SK-N-SH (cell line): Measurements from ENCODE around the gene CAPN10. TPM values are rescaled to one million over a fixed set of nuclear protein-coding genes. Genes with fewer than 3 reads are reported as not detected.

Source experiments
- CTCF ChIA-PET: fragments of 300-600, 350-600 bp; formaldehyde crosslinking; extraction: SDS; loops from one replicate; lab custom pipeline; 2021; lab: Yijun Ruan, JAX
- POLR2A ChIA-PET: fragments of 350-600 bp; sonication (Branson Sonifier 250); formaldehyde crosslinking; extraction: SDS; loops from one replicate; lab custom pipeline; 2020; ENCODE audit warnings: antibody characterized with exemption, inconsistent platforms; lab: Yijun Ruan, JAX
- DNase-seq: peaks from one replicate; pipeline ENCODE4 v3.0.0; 2012
- H2AFZ ChIP-seq: fragments of 200-600 bp; sonication (generic); 2 replicates; pipeline ENCODE4 v1.8.1; 2016; ENCODE audit warnings: antibody characterized with exemption, mild to moderate bottlenecking, low read depth
- H3F3A ChIP-seq: fragments of 200-600 bp; sonication (generic); replicated peaks from 2 replicates; pipeline ENCODE3; 2016; ENCODE audit warnings: antibody characterized with exemption, mild to moderate bottlenecking; ENCODE audit not compliant: insufficient read depth
- H3K27ac ChIP-seq, 2 experiments: fragments of 200-500 bp in 1 of 2; fragments of 200-600 bp in 1 of 2; sonication (Bioruptor generic) in 1 of 2; sonication (generic), shearing (Covaris generic) in 1 of 2; 2 replicates each; pipeline versions ENCODE4 v1.5.1 to v1.6.1; 2014 to 2016; ENCODE audit warnings: low read depth in 2 of 2, inconsistent platforms in 1 of 2, low read length in 1 of 2, mild to moderate bottlenecking in 1 of 2, mixed read lengths in 1 of 2
- H3K27me3 ChIP-seq: fragments of 200-600 bp; sonication (generic), shearing (Covaris generic); 2 replicates; pipeline ENCODE4 v1.6.1; 2016; ENCODE audit warnings: mixed run types; ENCODE audit not compliant: insufficient read depth
- H3K36me3 ChIP-seq, 2 experiments: fragments of 200-500 bp in 1 of 2; fragments of 200-600 bp in 1 of 2; sonication (Bioruptor generic) in 1 of 2; sonication (generic) in 1 of 2; replicated peaks in 1 of 2; 2 replicates each; pipeline versions ENCODE3 to v1.5.1; 2014 to 2016; ENCODE audit warnings: low read length in 1 of 2, mild to moderate bottlenecking in 1 of 2; ENCODE audit not compliant: insufficient read depth in 2 of 2, control insufficient read depth in 1 of 2
- H3K4me1 ChIP-seq, 2 experiments: fragments of 200-500 bp in 1 of 2; fragments of 200-600 bp in 1 of 2; sonication (Bioruptor generic) in 1 of 2; sonication (generic), shearing (Covaris generic) in 1 of 2; 2 replicates each; pipeline versions ENCODE4 v1.5.1 to v1.6.1; 2014 to 2016; ENCODE audit warnings: low read depth in 1 of 2, low read length in 1 of 2, mixed run types in 1 of 2; ENCODE audit not compliant: insufficient read depth in 2 of 2, control insufficient read depth in 1 of 2
- H3K4me2 ChIP-seq: fragments of 200-600 bp; sonication (generic), shearing (Covaris generic); 2 replicates; pipeline ENCODE4 v1.6.1; 2017; ENCODE audit warnings: mixed run types
- H3K4me3 ChIP-seq, 2 experiments: fragments of 200-500 bp in 1 of 2; fragments of 200-600 bp in 1 of 2; sonication (Bioruptor generic) in 1 of 2; sonication (generic), shearing (Covaris generic) in 1 of 2; 2 replicates each; pipeline versions ENCODE4 v1.5.1 to v1.8.1; 2014 to 2016; ENCODE audit warnings: low read depth in 2 of 2, inconsistent platforms in 1 of 2, low read length in 1 of 2, mild to moderate bottlenecking in 1 of 2, mixed read lengths in 1 of 2, moderate library complexity in 1 of 2
- H3K79me2 ChIP-seq: fragments of 200-600 bp; sonication (generic); 2 replicates; pipeline ENCODE4 v1.8.1; 2017; ENCODE audit warnings: mild to moderate bottlenecking; ENCODE audit not compliant: insufficient read depth
- H3K9ac ChIP-seq: fragments of 200-600 bp; sonication (generic); 2 replicates; pipeline ENCODE4 v1.6.1; 2017; ENCODE audit warnings: mixed run types
- H3K9me2 ChIP-seq: fragments of 200-600 bp; sonication (generic); 2 replicates; pipeline ENCODE4 v1.6.1; 2017; ENCODE audit warnings: mixed run types
- H3K9me3 ChIP-seq: fragments of 200-600 bp; sonication (generic); 2 replicates; pipeline ENCODE4 v1.6.1; 2017; ENCODE audit warnings: mixed run types, mild to moderate bottlenecking, moderate library complexity
- H4K20me1 ChIP-seq: fragments of 200-600 bp; sonication (generic); 2 replicates; pipeline ENCODE4 v1.6.1; 2017; ENCODE audit warnings: mild to moderate bottlenecking, mixed run types; ENCODE audit not compliant: insufficient read depth
- ELF1 ChIP-seq: IDR thresholded peaks from 2 replicates; pipeline ENCODE4 v1.4.0; 2012
- EP300 ChIP-seq, 2 experiments: IDR thresholded peaks; 2 replicates each; pipeline versions ENCODE4 v1.4.0 to v1.6.1; 2012; ENCODE audit warnings: borderline replicate concordance in 1 of 2, low read depth in 1 of 2, low read length in 1 of 2
- EZH2phosphoT487 ChIP-seq: fragments of 200-600 bp; sonication (generic); IDR thresholded peaks from 2 replicates; pipeline ENCODE4 v1.6.1; 2017; ENCODE audit warnings: low read depth, mixed run types, mild to moderate bottlenecking, antibody characterized with exemption, moderate library complexity, borderline replicate concordance
- FOSL2 ChIP-seq: IDR thresholded peaks from 2 replicates; pipeline ENCODE4 v1.4.0; 2012; ENCODE audit warnings: low read depth, mild to moderate bottlenecking, moderate library complexity, borderline replicate concordance
- GABPA ChIP-seq: IDR thresholded peaks from 2 replicates; pipeline ENCODE4 v1.4.0; 2012; ENCODE audit warnings: low read depth, mild to moderate bottlenecking
- GATA2 ChIP-seq: sonication (generic); formaldehyde crosslinking; IDR thresholded peaks from 2 replicates; pipeline ENCODE4 v1.5.0; 2020; ENCODE audit warnings: mild to moderate bottlenecking, missing genetic modification reagents
- JUND ChIP-seq: IDR thresholded peaks from 2 replicates; pipeline ENCODE4 v1.4.0; 2012
- MEF2A ChIP-seq: IDR thresholded peaks from 2 replicates; pipeline ENCODE4 v1.4.0; 2012; ENCODE audit warnings: low read depth, borderline replicate concordance
- NRF1 ChIP-seq: IDR thresholded peaks from 2 replicates; pipeline ENCODE4 v1.6.1; 2012; ENCODE audit warnings: low read depth, mild to moderate bottlenecking, low read length
- PBX3 ChIP-seq: IDR thresholded peaks from 2 replicates; pipeline ENCODE4; 2012
- RAD21 ChIP-seq: IDR thresholded peaks from 2 replicates; pipeline ENCODE4 v1.6.1; 2012; ENCODE audit warnings: mild to moderate bottlenecking, low read length
- RFX5 ChIP-seq: IDR thresholded peaks from 2 replicates; pipeline ENCODE4 v1.6.1; 2012; ENCODE audit warnings: mild to moderate bottlenecking, improper control_type of control experiment, low read length
- SMC3 ChIP-seq: IDR thresholded peaks from 2 replicates; pipeline ENCODE4 v1.6.1; 2012; ENCODE audit warnings: low read depth, low read length, improper control_type of control experiment
- TAF1 ChIP-seq: IDR thresholded peaks from 2 replicates; pipeline ENCODE4 v1.6.1; 2012; ENCODE audit warnings: low read depth, mild to moderate bottlenecking, low read length, moderate library complexity, borderline replicate concordance
- TCF12 ChIP-seq: IDR thresholded peaks from 2 replicates; pipeline ENCODE4 v1.4.0; 2012
- USF2 ChIP-seq: fragments of 150-350 bp; IDR thresholded peaks from 2 replicates; pipeline ENCODE4 v1.6.1; 2017; ENCODE audit warnings: antibody characterized with exemption, low read length, low read depth, borderline replicate concordance
- YY1 ChIP-seq: IDR thresholded peaks from 2 replicates; pipeline ENCODE4 v1.4.0; 2012; ENCODE audit warnings: low read depth, mild to moderate bottlenecking
- WGBS: methylation state at CpG from one replicate; pipeline ENCODE4 v1.1.6; 2017; ENCODE audit warnings: low lambda C conversion rate; 5-methylcytosine and 5-hydroxymethylcytosine counted together
- polyA plus RNA-seq, 3 experiments: library from polyadenylated mRNA; depleted of rRNA; stranded (reverse); fragments of >200 nt; gene quantifications; 2 replicates each; pipeline ENCODE4 v1.2.3, GENCODE V29; 2012

The CAPN10 gene
- polyA plus RNA-seq, 1 of the 3 experiments (the other 2 are of a cell fraction) = 24.0 TPM

- ChIA-PET CTCF (interaction anchor here (0.7 to 1.4 kb wide), 4 partner anchors 9 to 83 kb away, joined by 3 to 4 read pairs (median 3); no protein-coding TSS in a partner anchor), POLR2A (no interaction called here)
- no peaks in the 10 kb centered on the region for H3F3A ChIP-seq
- no peak for DNase-seq
- TF ChIP-seq RFX5 (no peak), RAD21 (no peak), NRF1 (no peak), TCF12 (no peak), FOSL2 (no peak), MEF2A (no peak), JUND (no peak), YY1 (no peak), SMC3 (no peak)
- peaks cover 0 to 30% of the 10 kb centered on the region in 2 experiments for H3K36me3 ChIP-seq
- no peak overlapping the region for H2AFZ ChIP-seq
- no peak overlapping the region for H3K27ac ChIP-seq
- H4K20me1 ChIP-seq = 0 out of 2 replicates have a peak, but pooled peaks cover 3% of the 10 kb centered on the region
- WGBS = 91% methylated on average over 10 of the region's 10 CpGs
- H3K27me3 ChIP-seq = no peaks in the 10 kb centered on the region
- H3K9me2 ChIP-seq = no peaks in the 10 kb centered on the region
- no peaks in the 10 kb centered on the region for H3K9me3 ChIP-seq
- peaks cover 0 to 3% of the 10 kb centered on the region in 2 experiments; a peak in 1 of 4 replicates for H3K4me1 ChIP-seq
- H3K79me2 ChIP-seq = peaks cover 17% of the 10 kb centered on the region; the same call in 1 of the 2 replicates
- no peak overlapping the region for H3K4me3 ChIP-seq
- H3K9ac ChIP-seq = no peak overlapping the region
- no peak overlapping the region for H3K4me2 ChIP-seq
Measured at GRCh38 chr2:240597054-240597418, 10.5 kb downstream of the CAPN10 start.

- DNase-seq = no peak
- H3K4me1 ChIP-seq = peaks cover 0 to 3% of the 10 kb centered on the region in 2 experiments; a peak in 1 of 4 replicates
- CTCF ChIA-PET = interaction anchor here (0.7 to 1.4 kb wide), 3 partner anchors 8 to 84 kb away, joined by 3 to 4 read pairs (median 3); no protein-coding TSS in a partner anchor
- H2AFZ ChIP-seq = no peak overlapping the region
- H3K79me2 ChIP-seq = peaks cover 11% of the 10 kb centered on the region; the same call in 1 of the 2 replicates
- WGBS = 60% methylated on average over 3 of the region's 22 CpGs
- H3K36me3 ChIP-seq = peaks cover 0 to 28% of the 10 kb centered on the region in 2 experiments
- no peak overlapping the region for H3K4me3 ChIP-seq
- H3K9me2 ChIP-seq = no peaks in the 10 kb centered on the region
- H3K4me2 ChIP-seq = no peak overlapping the region
- POLR2A ChIA-PET = interaction anchor here (1.9 kb wide), 1 partner anchor 12 kb away, joined by 5 read pairs; the partner anchor contains the start of gene CAPN10
- 0 out of 2 replicates have a peak, but pooled peaks cover 3% of the 10 kb centered on the region for H4K20me1 ChIP-seq
- no peaks in the 10 kb centered on the region for H3K9me3 ChIP-seq
- no peak for TF ChIP-seq NRF1
- TF ChIP-seq USF2 = no peak
- TF ChIP-seq GABPA = no peak
- no peak for TF ChIP-seq SMC3
- TF ChIP-seq GATA2 = no peak
- TF ChIP-seq TCF12 = no peak
- no peak for TF ChIP-seq ELF1
- TF ChIP-seq PBX3 = no peak
- TF ChIP-seq EP300 (IDR thresholded peaks at IDR 0.05; ENCODE audit: borderline replicate concordance in 1 of 2, low read depth in 1 of 2, low read length in 1 of 2) = no peak
- TF ChIP-seq TAF1 = no peak
- no peak for TF ChIP-seq RAD21
- no peak for TF ChIP-seq EZH2phosphoT487
- TF ChIP-seq, all 33 proteins: peak for 0
- Histone ChIP-seq H3F3A (no peaks in the 10 kb centered on the region), H3K27me3 (no peaks in the 10 kb centered on the region), H3K27ac (no peak overlapping the region), H3K9ac (no peak overlapping the region)
Measured at GRCh38 chr2:240597419-240598181, 11.1 kb downstream of the CAPN10 start.
